AG09319 (cell line): Measurements from ENCODE around the gene GPRC5A.
A peak's percentile ranks its signal among the peaks of the same experiment; 100 is the strongest.
"Not testable (repeated sequence)": the region's sequence is repeated elsewhere in the genome, so short reads cannot be mapped to it uniquely, and the experiment has no call there.

Experiments used
- DNase-seq: peaks from one replicate; pipeline ENCODE4 v3.0.0-alpha.2; 2010; ENCODE audit warnings: low read depth; ENCODE audit errors: extremely low read depth
- TF ChIP-seq, protein P1 (sequence below): IDR thresholded peaks from 2 replicates; pipeline ENCODE4 v1.5.1; 2011; ENCODE audit warnings: low read depth, mild to moderate bottlenecking, inconsistent platforms, low read length, moderate library complexity

Gene GPRC5A

DNA sequence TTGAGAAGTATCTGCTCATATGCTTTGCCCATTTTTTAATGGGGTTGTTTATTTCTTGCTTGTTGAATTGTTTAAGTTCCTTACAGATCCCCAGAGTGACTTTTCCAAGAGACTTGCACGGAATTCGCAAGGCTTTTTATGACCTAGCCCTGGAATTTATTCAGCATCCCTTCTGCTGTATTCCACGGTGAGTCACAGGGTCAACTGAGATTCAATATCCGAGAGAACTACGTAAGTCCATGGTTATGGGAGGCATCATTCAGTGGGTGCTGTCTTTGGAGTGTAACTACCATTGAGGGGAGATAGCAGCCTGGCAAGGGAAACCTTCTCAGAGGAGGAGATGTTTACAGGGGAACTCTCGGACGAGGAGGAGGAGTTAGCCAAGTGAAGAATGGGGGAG, 20.9 kb upstream of the GPRC5A start:
- peak; percentile 82 for DNase-seq
- TF ChIP-seq, protein P1, sequence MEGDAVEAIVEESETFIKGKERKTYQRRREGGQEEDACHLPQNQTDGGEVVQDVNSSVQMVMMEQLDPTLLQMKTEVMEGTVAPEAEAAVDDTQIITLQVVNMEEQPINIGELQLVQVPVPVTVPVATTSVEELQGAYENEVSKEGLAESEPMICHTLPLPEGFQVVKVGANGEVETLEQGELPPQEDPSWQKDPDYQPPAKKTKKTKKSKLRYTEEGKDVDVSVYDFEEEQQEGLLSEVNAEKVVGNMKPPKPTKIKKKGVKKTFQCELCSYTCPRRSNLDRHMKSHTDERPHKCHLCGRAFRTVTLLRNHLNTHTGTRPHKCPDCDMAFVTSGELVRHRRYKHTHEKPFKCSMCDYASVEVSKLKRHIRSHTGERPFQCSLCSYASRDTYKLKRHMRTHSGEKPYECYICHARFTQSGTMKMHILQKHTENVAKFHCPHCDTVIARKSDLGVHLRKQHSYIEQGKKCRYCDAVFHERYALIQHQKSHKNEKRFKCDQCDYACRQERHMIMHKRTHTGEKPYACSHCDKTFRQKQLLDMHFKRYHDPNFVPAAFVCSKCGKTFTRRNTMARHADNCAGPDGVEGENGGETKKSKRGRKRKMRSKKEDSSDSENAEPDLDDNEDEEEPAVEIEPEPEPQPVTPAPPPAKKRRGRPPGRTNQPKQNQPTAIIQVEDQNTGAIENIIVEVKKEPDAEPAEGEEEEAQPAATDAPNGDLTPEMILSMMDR = no peak

DNA sequence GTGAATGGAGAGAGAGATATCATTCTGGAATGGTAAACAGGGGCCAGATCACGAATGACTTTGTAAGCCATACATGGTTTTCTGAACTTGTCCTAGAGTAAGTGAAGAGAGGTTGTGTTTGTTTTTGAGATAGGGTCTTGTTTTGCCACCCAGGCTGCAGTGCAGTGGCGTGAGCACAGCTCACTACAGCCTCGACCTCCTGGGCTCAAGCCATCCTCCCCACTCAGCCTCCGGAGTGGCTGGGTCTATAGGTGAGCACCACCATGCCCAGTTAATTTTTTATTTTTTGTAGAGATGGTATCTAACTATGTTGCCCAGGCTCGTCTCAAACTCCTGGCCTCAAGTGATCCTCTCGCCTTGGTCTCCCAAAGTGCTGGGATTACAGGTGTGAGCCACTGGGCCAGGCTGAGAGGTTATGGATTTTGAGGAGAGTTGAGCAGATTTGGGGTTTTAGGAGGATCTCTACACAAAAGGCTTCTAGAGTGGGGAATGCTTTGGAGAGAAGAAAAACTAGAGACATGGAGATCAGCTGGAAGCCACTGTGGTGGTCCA, 19.7 kb upstream of the GPRC5A start:
- DNase-seq = no peak
- TF ChIP-seq, protein P1 = no peak

DNA sequence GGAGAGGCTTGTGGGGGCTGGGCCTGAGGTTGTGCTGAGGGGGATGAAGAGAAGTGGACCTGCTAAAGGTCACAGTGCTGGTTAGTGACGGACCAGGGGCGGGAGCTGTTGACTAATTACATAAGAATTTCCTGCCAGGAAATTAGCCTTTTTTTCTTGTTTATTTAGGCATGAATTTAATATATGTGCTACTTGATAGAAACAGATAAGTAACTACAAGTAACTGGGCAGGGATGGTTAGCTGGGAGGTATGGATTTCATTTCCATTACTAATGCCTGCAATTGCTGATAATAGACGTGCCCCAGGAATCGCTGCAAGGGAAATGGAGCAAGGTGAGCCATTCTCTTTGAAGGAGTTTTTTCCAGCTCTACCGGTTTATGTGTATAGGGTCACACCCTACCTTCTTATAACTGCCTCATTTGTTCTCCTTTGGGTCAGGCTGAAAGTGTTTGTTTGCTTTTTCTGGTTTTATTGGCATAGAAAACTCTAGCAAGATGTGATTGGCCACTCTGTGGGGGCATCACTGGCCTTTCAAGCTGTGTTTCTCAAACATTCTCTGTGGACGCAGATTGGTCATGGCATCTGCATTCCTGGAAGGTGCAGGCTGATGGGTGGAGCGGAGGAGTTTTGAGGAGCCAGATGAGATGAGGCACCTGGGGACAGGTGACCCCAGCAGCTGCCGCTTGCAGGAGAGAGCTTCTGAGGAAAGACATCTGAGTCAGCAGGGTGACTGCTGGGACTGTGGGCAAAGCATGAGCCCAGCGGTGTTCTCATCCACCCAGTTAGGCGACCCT, 19.0 kb upstream of the GPRC5A start:
- no peak for DNase-seq
- TF ChIP-seq, protein P1 = no peak

DNA sequence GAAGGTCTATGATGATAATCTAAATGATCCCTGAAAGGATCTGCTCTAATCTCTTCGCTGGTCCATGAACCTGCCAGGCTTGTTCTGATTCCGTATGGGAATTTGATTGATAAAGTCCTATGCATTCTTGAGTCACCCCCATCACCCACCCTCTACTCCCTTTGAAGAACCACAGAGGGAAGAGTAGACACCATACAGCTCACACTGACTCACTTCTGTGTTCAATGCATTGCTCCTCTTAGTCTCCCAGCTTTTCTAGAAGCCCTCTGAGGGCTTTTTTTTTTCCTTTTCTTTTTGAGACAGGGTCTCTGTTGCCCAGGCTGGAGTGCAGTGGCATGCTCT, 18.5 kb upstream of the GPRC5A start:
- TF ChIP-seq, protein P1 = no peak
- DNase-seq = no peak

DNA sequence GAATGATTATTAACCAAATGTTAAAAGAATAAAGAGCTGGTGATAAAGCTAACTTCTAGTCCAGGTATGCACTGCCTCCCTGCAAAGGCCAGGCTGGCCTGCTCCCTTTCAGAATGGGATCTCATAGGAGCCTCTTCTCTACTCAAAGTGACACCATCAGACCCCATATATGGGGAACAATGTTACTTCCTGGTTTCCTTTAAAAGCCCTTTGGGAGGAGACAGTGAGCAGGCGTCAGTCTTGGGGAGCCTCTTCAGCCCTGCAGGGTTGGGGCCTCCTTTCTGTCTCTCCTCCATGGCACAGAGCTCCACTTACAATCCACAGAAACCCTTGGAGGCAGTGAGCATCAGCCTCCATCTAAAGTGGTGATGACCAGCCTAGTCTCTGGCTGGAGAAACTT, 17.3 kb upstream of the GPRC5A start:
- DNase-seq = no peak
- TF ChIP-seq, protein P1 = no peak

DNA sequence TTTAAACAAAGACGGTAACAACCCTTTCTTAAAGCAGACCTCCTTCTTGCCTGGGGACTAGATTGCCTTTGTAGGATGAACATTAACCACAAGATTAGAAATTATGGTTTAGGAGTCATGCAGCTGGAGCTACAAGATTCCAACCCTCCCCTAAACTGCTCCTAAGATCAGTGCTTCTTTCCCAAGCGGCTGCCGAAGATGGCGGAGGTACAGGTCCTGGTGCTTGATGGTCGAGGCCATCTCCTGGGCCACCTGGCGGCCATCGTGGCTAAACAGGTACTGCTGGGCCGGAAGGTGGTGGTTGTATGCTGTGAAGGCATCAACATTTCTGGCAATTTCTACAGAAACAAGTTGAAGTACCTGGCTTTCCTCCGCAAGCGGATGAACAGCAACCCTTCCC, 16.1 kb upstream of the GPRC5A start:
- DNase-seq = not testable (repeated sequence)

DNA sequence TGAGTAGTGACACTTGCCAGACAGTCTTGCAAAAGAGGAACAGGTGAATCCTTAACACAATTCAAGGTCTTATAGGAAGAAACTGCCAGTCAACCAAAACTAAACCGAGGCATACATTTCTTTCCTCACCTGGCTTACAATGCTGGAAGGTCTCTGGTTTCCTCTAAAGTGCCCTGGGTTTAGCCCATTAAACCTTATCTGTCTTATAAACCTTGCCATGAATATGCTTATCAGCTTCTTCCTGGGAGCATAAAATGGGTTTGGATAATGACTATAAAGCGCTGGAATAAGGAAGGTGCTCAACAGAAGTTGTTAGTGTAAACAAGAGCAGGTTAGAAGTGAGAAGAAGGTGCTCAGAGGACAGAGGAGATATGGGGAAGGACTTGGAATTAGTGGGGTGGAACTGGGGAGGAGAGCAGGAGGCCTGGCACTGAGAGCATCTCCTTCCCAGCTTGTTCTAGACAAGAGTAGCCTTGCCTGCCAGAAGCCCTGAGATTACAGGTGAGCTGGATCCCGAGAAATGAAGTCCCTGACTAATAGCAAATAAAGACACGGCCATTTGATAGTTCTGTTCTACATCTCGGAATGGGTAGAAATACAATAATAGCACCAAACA, 14.1 kb upstream of the GPRC5A start:
- TF ChIP-seq, protein P1 = no peak
- no peak for DNase-seq
